ENCODE results near the gene MADD.

The MADD gene

GRCh38 chr11:47345890-47346563, 76.1 kb downstream of the MADD start:
- TF ChIP-seq CTCF (IDR thresholded peaks at IDR 0.05; ENCODE audit: low read depth, low read length): no peak
- TF ChIP-seq EZH2phosphoT487 (IDR thresholded peaks at IDR 0.05; ENCODE audit: low read depth): no peak
- no peaks in the 10 kb centered on the region for H3K79me2 ChIP-seq (ENCODE audit: low read length)
- H3K4me2 ChIP-seq (ENCODE audit: low read length): no peak overlapping the region
- no peaks in the 10 kb centered on the region for H4K20me1 ChIP-seq (ENCODE audit: insufficient read depth, low read length)
- H3K27ac ChIP-seq (ENCODE audit: low read length): no peak overlapping the region
- no peaks in the 10 kb centered on the region for H3K36me3 ChIP-seq (replicated peaks; ENCODE audit: low read depth, low read length)
- H3K9me3 ChIP-seq (ENCODE audit: insufficient read depth, low read length): no peaks in the 10 kb centered on the region
- no peak overlapping the region for H3K4me3 ChIP-seq (ENCODE audit: low read length)
- H3K4me1 ChIP-seq (ENCODE audit: low read length): no peaks in the 10 kb centered on the region
- H3K27me3 ChIP-seq (ENCODE audit: low read depth, low read length): no peaks in the 10 kb centered on the region
- H3K9ac ChIP-seq (ENCODE audit: low read length): no peak overlapping the region
- H2AFZ ChIP-seq (ENCODE audit: low read depth, low read length): no peak overlapping the region

GRCh38 chr11:47347137-47347536, 77.2 kb downstream of the MADD start:
- Histone ChIP-seq H4K20me1 (ENCODE audit: insufficient read depth, low read length) (no peaks in the 10 kb centered on the region), H2AFZ (ENCODE audit: low read depth, low read length) (no peak overlapping the region), H3K27me3 (ENCODE audit: low read depth, low read length) (no peaks in the 10 kb centered on the region), H3K4me3 (ENCODE audit: low read length) (no peak overlapping the region), H3K4me1 (ENCODE audit: low read length) (no peaks in the 10 kb centered on the region), H3K27ac (ENCODE audit: low read length) (no peak overlapping the region), H3K9me3 (ENCODE audit: insufficient read depth, low read length) (no peaks in the 10 kb centered on the region), H3K4me2 (ENCODE audit: low read length) (no peak overlapping the region), H3K79me2 (ENCODE audit: low read length) (no peaks in the 10 kb centered on the region), H3K9ac (ENCODE audit: low read length) (no peak overlapping the region), H3K36me3 (replicated peaks; ENCODE audit: low read depth, low read length) (no peaks in the 10 kb centered on the region)
- TF ChIP-seq CTCF (IDR thresholded peaks at IDR 0.05; ENCODE audit: low read depth, low read length) (no peak), EZH2phosphoT487 (IDR thresholded peaks at IDR 0.05; ENCODE audit: low read depth) (no peak)

- H3K4me2 ChIP-seq (ENCODE audit: low read length): no peak overlapping the region
- H3K9ac ChIP-seq (ENCODE audit: low read length): no peak overlapping the region
- no peaks in the 10 kb centered on the region for H3K79me2 ChIP-seq (ENCODE audit: low read length)
- TF ChIP-seq EZH2phosphoT487 (IDR thresholded peaks at IDR 0.05; ENCODE audit: low read depth): no peak
- no peak for TF ChIP-seq CTCF (IDR thresholded peaks at IDR 0.05; ENCODE audit: low read depth, low read length)
- H4K20me1 ChIP-seq (ENCODE audit: insufficient read depth, low read length): no peaks in the 10 kb centered on the region
- no peak overlapping the region for H2AFZ ChIP-seq (ENCODE audit: low read depth, low read length)
- no peaks in the 10 kb centered on the region for H3K27me3 ChIP-seq (ENCODE audit: low read depth, low read length)
- no peaks in the 10 kb centered on the region for H3K36me3 ChIP-seq (replicated peaks; ENCODE audit: low read depth, low read length)
- no peaks in the 10 kb centered on the region for H3K4me1 ChIP-seq (ENCODE audit: low read length)
- H3K9me3 ChIP-seq (ENCODE audit: insufficient read depth, low read length): no peaks in the 10 kb centered on the region
- H3K27ac ChIP-seq (ENCODE audit: low read length): no peak overlapping the region
- H3K4me3 ChIP-seq (ENCODE audit: low read length): no peak overlapping the region
These were observed 78.3 kb downstream of the MADD start for GRCh38 chr11:47348131-47348802.

- no peak overlapping the region for H3K9ac ChIP-seq (ENCODE audit: low read length)
- no peaks in the 10 kb centered on the region for H3K79me2 ChIP-seq (ENCODE audit: low read length)
- no peaks in the 10 kb centered on the region for H3K9me3 ChIP-seq (ENCODE audit: insufficient read depth, low read length)
- H2AFZ ChIP-seq (ENCODE audit: low read depth, low read length): no peak overlapping the region
- no peaks in the 10 kb centered on the region for H4K20me1 ChIP-seq (ENCODE audit: insufficient read depth, low read length)
- no peaks in the 10 kb centered on the region for H3K4me1 ChIP-seq (ENCODE audit: low read length)
- H3K27me3 ChIP-seq (ENCODE audit: low read depth, low read length): no peaks in the 10 kb centered on the region
- H3K4me3 ChIP-seq (ENCODE audit: low read length): no peak overlapping the region
- H3K27ac ChIP-seq (ENCODE audit: low read length): no peak overlapping the region
- TF ChIP-seq CTCF (IDR thresholded peaks at IDR 0.05; ENCODE audit: low read depth, low read length) (peak; percentile 47), EZH2phosphoT487 (IDR thresholded peaks at IDR 0.05; ENCODE audit: low read depth) (no peak)
- no peak overlapping the region for H3K4me2 ChIP-seq (ENCODE audit: low read length)
- no peaks in the 10 kb centered on the region for H3K36me3 ChIP-seq (replicated peaks; ENCODE audit: low read depth, low read length)
These were observed 78.9 kb downstream of the MADD start for GRCh38 chr11:47348859-47349258.

All from OCI-LY3 (cell line).